Measurements from ENCODE around the gene HMCN1.
"Not testable (repeated sequence)": the region's sequence is repeated elsewhere in the genome, so short reads cannot be mapped to it uniquely, and the experiment has no call there.

Gene HMCN1

GRCh38 chr1:186208405-186209129 is 474.4 kb downstream of the HMCN1 start:
- TF ChIP-seq SUZ12 (IDR thresholded peaks at IDR 0.05), result no peak
- TF ChIP-seq ZNF384 (IDR thresholded peaks at IDR 0.05), result no peak
- TF ChIP-seq ARNT (IDR thresholded peaks at IDR 0.05), result no peak
- no peak for TF ChIP-seq PKNOX1 (IDR thresholded peaks at IDR 0.05)
- TF ChIP-seq HDGF (IDR thresholded peaks at IDR 0.05; ENCODE audit: borderline replicate concordance), result no peak
- no peak for TF ChIP-seq NFRKB (IDR thresholded peaks at IDR 0.05)
- no peak for TF ChIP-seq L3MBTL2 (conservative IDR thresholded peaks at IDR 0.05)
- TF ChIP-seq TARDBP (IDR thresholded peaks at IDR 0.05), result no peak
- TF ChIP-seq SP1 (IDR thresholded peaks at IDR 0.05), result no peak
- TF ChIP-seq ELF4 (IDR thresholded peaks at IDR 0.05), result no peak
- no peak for TF ChIP-seq FOXM1 (IDR thresholded peaks at IDR 0.05; ENCODE audit: borderline replicate concordance)
- no peak for TF ChIP-seq BHLHE40 (IDR thresholded peaks at IDR 0.05; ENCODE audit: borderline replicate concordance)
- POLR2A ChIA-PET, result no interaction called here
- DNase-seq (ENCODE audit: extremely low spot score), result no peak
- CTCF ChIA-PET, result no interaction called here

- ChIA-PET POLR2A (no interaction called here), CTCF (interaction anchor here (0.7 kb wide), 3 partner anchors 37 to 1491 kb away, joined by 3 to 7 read pairs (median 4); no protein-coding TSS in a partner anchor)
- DNase-seq (ENCODE audit: extremely low spot score), result no peak
- TF ChIP-seq FOXK2 (IDR thresholded peaks at IDR 0.05), result no peak
- no peak for TF ChIP-seq FOXM1 (IDR thresholded peaks at IDR 0.05; ENCODE audit: borderline replicate concordance)
- no peak for TF ChIP-seq LEF1 (IDR thresholded peaks at IDR 0.05; ENCODE audit: borderline replicate concordance)
- no peak for TF ChIP-seq SP1 (IDR thresholded peaks at IDR 0.05)
- TF ChIP-seq ELF4 (IDR thresholded peaks at IDR 0.05), result no peak
- no peak for TF ChIP-seq SUZ12 (IDR thresholded peaks at IDR 0.05)
Observed at GRCh38 chr1:186210258-186210657, 476.1 kb downstream of the HMCN1 start.

- POLR2A ChIA-PET; CTCF ChIA-PET; DNase-seq (ENCODE audit: extremely low spot score): not testable (repeated sequence)
Observed at GRCh38 chr1:186211583-186211982, 477.4 kb downstream of the HMCN1 start.

GRCh38 chr1:186212568-186213224 is 478.5 kb downstream of the HMCN1 start:
- POLR2A ChIA-PET, result no interaction called here
- DNase-seq (ENCODE audit: extremely low spot score), result peak; percentile 81
- peak; percentile 35; the same call in 1 of the 2 replicates for TF ChIP-seq PKNOX1 (IDR thresholded peaks at IDR 0.05)
- TF ChIP-seq HDGF (IDR thresholded peaks at IDR 0.05; ENCODE audit: borderline replicate concordance), result no peak
- CTCF ChIA-PET, result interaction anchor here (1.0 kb wide), 1 partner anchor 58 kb away, joined by 4 read pairs; no protein-coding TSS in a partner anchor

GRCh38 chr1:186213225-186213607 is 479.0 kb downstream of the HMCN1 start:
- no peak for TF ChIP-seq LEF1 (IDR thresholded peaks at IDR 0.05; ENCODE audit: borderline replicate concordance)
- TF ChIP-seq BHLHE40 (IDR thresholded peaks at IDR 0.05; ENCODE audit: borderline replicate concordance), result no peak
- no peak for TF ChIP-seq TARDBP (IDR thresholded peaks at IDR 0.05)
- TF ChIP-seq ZNF384 (IDR thresholded peaks at IDR 0.05), result no peak
- TF ChIP-seq SUZ12 (IDR thresholded peaks at IDR 0.05), result no peak
- no peak for TF ChIP-seq FOXA1 (IDR thresholded peaks at IDR 0.05)
- TF ChIP-seq PKNOX1 (IDR thresholded peaks at IDR 0.05), result no peak
- TF ChIP-seq CTBP1 (IDR thresholded peaks at IDR 0.05; ENCODE audit: borderline replicate concordance), result no peak
- TF ChIP-seq L3MBTL2 (conservative IDR thresholded peaks at IDR 0.05), result no peak
- TF ChIP-seq HDGF (IDR thresholded peaks at IDR 0.05; ENCODE audit: borderline replicate concordance), result no peak
- no peak for TF ChIP-seq FOXK2 (IDR thresholded peaks at IDR 0.05)
- TF ChIP-seq ELF4 (IDR thresholded peaks at IDR 0.05), result no peak
- no peak for TF ChIP-seq ARNT (IDR thresholded peaks at IDR 0.05)
- TF ChIP-seq NFRKB (IDR thresholded peaks at IDR 0.05), result no peak
- no peak for TF ChIP-seq FOXM1 (IDR thresholded peaks at IDR 0.05; ENCODE audit: borderline replicate concordance)
- TF ChIP-seq SP1 (IDR thresholded peaks at IDR 0.05), result no peak
- ChIA-PET POLR2A (no interaction called here), CTCF (no interaction called here)
- no peak for DNase-seq (ENCODE audit: extremely low spot score)

GRCh38 chr1:186214791-186215190 is 480.6 kb downstream of the HMCN1 start:
- ChIA-PET CTCF (no interaction called here), POLR2A (no interaction called here)
- DNase-seq (ENCODE audit: extremely low spot score), result no peak
- TF ChIP-seq ELF4 (IDR thresholded peaks at IDR 0.05) (no peak), CTBP1 (IDR thresholded peaks at IDR 0.05; ENCODE audit: borderline replicate concordance) (no peak), NFRKB (IDR thresholded peaks at IDR 0.05) (no peak), SUZ12 (IDR thresholded peaks at IDR 0.05) (no peak), TARDBP (IDR thresholded peaks at IDR 0.05) (no peak), ZNF384 (IDR thresholded peaks at IDR 0.05) (no peak), PKNOX1 (IDR thresholded peaks at IDR 0.05) (no peak), FOXK2 (IDR thresholded peaks at IDR 0.05) (no peak), ARNT (IDR thresholded peaks at IDR 0.05) (no peak), FOXA1 (IDR thresholded peaks at IDR 0.05) (no peak), HDGF (IDR thresholded peaks at IDR 0.05; ENCODE audit: borderline replicate concordance) (no peak), SP1 (IDR thresholded peaks at IDR 0.05) (no peak), L3MBTL2 (conservative IDR thresholded peaks at IDR 0.05) (no peak), FOXM1 (IDR thresholded peaks at IDR 0.05; ENCODE audit: borderline replicate concordance) (no peak), LEF1 (IDR thresholded peaks at IDR 0.05; ENCODE audit: borderline replicate concordance) (no peak), BHLHE40 (IDR thresholded peaks at IDR 0.05; ENCODE audit: borderline replicate concordance) (no peak)
